ENCODE data around the gene OR8B8. TPM values are rescaled to one million over a fixed set of nuclear protein-coding genes. Genes with fewer than 3 reads are reported as not detected.

OR8B8 gene
- total RNA-seq, 5 donors from 2014 or later (not counting 1 experiment from before 2014, with no cell fraction given) = not detected

DNA sequence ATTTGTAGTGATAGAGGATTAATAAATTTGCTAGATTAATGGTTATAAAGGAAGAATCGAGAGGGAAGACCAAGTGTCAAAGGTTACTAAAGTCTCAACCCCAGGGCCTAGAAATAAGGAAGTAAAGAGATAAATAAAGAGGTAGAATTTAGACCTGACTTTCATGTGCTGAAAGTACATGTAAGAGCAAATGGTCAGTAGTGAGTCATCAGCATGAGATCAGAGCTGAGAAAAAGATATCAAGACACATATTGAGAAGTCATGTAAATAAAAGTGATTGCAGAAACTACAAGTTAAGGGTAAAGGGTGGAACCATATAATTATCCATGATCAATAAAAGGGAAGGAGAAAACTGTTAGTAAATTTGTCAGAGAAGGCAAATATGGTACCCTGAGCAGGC, 1.4 kb upstream of the OR8B8 start:
- no peak overlapping the region for H3K27ac Mint-ChIP-seq
- Histone ChIP-seq H3K36me3 (ENCODE audit: control insufficient read depth in 2 of 2, extremely low read depth in 1 of 2, insufficient read depth in 1 of 2, low read length in 1 of 2) (no peaks in the 10 kb centered on the region), H3K27me3 (replicated peaks in 1 of 2; ENCODE audit: control insufficient read depth in 2 of 2, extremely low read depth in 1 of 2, insufficient read depth in 2 of 2, low read length in 1 of 2) (no peaks in the 10 kb centered on the region), H3K9me3 (no peaks in the 10 kb centered on the region), H3K27ac (ENCODE audit: low read length) (no peak overlapping the region), H3K4me1 (ENCODE audit: control insufficient read depth in 1 of 2, extremely low read depth in 1 of 2, insufficient read depth in 2 of 2, low read length in 2 of 2) (no peaks in the 10 kb centered on the region), H3K4me3 (ENCODE audit: control insufficient read depth in 1 of 2, extremely low read depth in 1 of 2, low read length in 1 of 2) (no peak overlapping the region)
- WGBS (ENCODE audit: insufficient coverage) = 63% methylated on average over 1 of the region's 1 CpG
- no peak for ATAC-seq (replicated peaks in 1 of 4)
- no peak overlapping the region for H3K4me3 Mint-ChIP-seq
- peaks cover 4 to 18% (median 5%) of the 10 kb centered on the region in 3 donors for H3K9me3 Mint-ChIP-seq
- no peaks in the 10 kb centered on the region for H3K4me1 Mint-ChIP-seq
- DNase-seq = no peak
- POLR2A ChIA-PET = no interaction called here
- H3K36me3 Mint-ChIP-seq = no peaks in the 10 kb centered on the region
- CTCF ChIA-PET = no interaction called here
- H3K27me3 Mint-ChIP-seq = peaks cover 2 to 15% of the 10 kb centered on the region in 2 donors

DNA sequence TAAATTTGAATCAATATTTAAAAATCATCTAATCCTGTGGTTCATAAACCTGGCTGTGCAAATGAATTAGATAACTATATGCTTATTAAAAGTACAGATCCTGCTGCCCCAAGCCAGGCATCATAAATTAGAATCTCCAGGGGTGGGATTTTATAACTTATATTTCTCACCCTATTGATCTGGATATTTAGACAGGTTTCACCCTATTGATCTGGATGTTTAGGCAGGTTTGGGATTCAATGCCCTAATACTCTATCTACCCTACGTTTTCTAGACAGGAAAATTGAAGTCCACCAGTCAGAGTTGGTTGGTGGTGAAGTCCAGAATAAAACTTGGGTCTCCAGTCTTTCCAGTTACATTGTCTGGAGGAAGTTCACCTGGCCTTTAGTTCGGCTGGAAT, 2.6 kb downstream of the OR8B8 start:
- Mint-ChIP-seq H3K4me3 (no peak overlapping the region), H3K27me3 (peaks cover 5 to 31% of the 10 kb centered on the region in 2 donors), H3K36me3 (no peaks in the 10 kb centered on the region), H3K4me1 (no peaks in the 10 kb centered on the region), H3K27ac (no peak overlapping the region), H3K9me3 (peaks cover 0 to 15% (median 0%) of the 10 kb centered on the region in 3 donors)
- Histone ChIP-seq H3K27ac (ENCODE audit: low read length) (no peak overlapping the region), H3K4me1 (ENCODE audit: control insufficient read depth in 1 of 2, extremely low read depth in 1 of 2, insufficient read depth in 2 of 2, low read length in 2 of 2) (no peaks in the 10 kb centered on the region), H3K4me3 (ENCODE audit: control insufficient read depth in 1 of 2, extremely low read depth in 1 of 2, low read length in 1 of 2) (no peak overlapping the region), H3K27me3 (replicated peaks in 1 of 2; ENCODE audit: control insufficient read depth in 2 of 2, extremely low read depth in 1 of 2, insufficient read depth in 2 of 2, low read length in 1 of 2) (peaks cover 0 to 4% of the 10 kb centered on the region in 2 experiments), H3K36me3 (ENCODE audit: control insufficient read depth in 2 of 2, extremely low read depth in 1 of 2, insufficient read depth in 1 of 2, low read length in 1 of 2) (no peaks in the 10 kb centered on the region), H3K9me3 (no peaks in the 10 kb centered on the region)
- WGBS (ENCODE audit: insufficient coverage) = 54% methylated on average over 1 of the region's 2 CpGs
- ChIA-PET POLR2A (no interaction called here), CTCF (no interaction called here)
- no peak for DNase-seq
- no peak for ATAC-seq (replicated peaks in 1 of 4)

GRCh38 chr11:124442442-124442841, 3.1 kb downstream of the OR8B8 start:
- CTCF ChIA-PET = no interaction called here

DNA sequence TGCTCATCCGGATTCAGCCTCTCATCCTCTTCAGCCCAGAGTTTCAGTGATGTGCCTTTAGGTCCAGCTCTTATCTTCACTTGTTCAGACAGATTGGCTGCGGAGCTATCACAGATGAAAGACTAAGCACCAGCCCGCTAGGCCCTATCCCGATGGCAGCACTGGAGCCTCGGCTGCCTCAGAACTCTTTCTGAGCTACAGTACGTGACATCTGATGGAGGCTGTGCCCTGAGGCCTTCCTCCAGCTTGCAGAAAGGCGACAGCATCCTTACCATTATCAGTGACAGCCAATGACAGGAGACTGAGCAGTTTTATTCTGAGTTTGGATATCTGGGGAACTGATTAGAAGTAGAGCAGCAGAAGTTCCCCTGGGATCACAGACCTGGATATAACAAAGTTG, 4.0 kb downstream of the OR8B8 start:
- Histone ChIP-seq H3K27ac (ENCODE audit: low read length) (no peak overlapping the region), H3K4me3 (ENCODE audit: control insufficient read depth in 1 of 2, extremely low read depth in 1 of 2, low read length in 1 of 2) (no peak overlapping the region), H3K4me1 (ENCODE audit: control insufficient read depth in 1 of 2, extremely low read depth in 1 of 2, insufficient read depth in 2 of 2, low read length in 2 of 2) (no peaks in the 10 kb centered on the region), H3K27me3 (replicated peaks in 1 of 2; ENCODE audit: control insufficient read depth in 2 of 2, extremely low read depth in 1 of 2, insufficient read depth in 2 of 2, low read length in 1 of 2) (peaks cover 0 to 6% of the 10 kb centered on the region in 2 experiments), H3K36me3 (ENCODE audit: control insufficient read depth in 2 of 2, extremely low read depth in 1 of 2, insufficient read depth in 1 of 2, low read length in 1 of 2) (no peaks in the 10 kb centered on the region), H3K9me3 (no peaks in the 10 kb centered on the region)
- CTCF ChIA-PET = no interaction called here
- 93% methylated on average over 6 of the region's 7 CpGs for WGBS (ENCODE audit: insufficient coverage)
- POLR2A ChIA-PET = no interaction called here
- Mint-ChIP-seq H3K27me3 (peaks cover 5 to 26% of the 10 kb centered on the region in 2 donors), H3K4me3 (no peak overlapping the region), H3K4me1 (no peaks in the 10 kb centered on the region), H3K36me3 (no peaks in the 10 kb centered on the region), H3K27ac (no peak overlapping the region), H3K9me3 (peaks cover 0 to 15% (median 0%) of the 10 kb centered on the region in 3 donors)
- DNase-seq = no peak
- no peak for ATAC-seq (replicated peaks in 1 of 4)

More at GRCh38 chr11:124442442-124442841, 3.1 kb downstream of the OR8B8 start:
- Mint-ChIP-seq H3K27me3 (peaks cover 5 to 31% of the 10 kb centered on the region in 2 donors), H3K4me1 (no peaks in the 10 kb centered on the region), H3K4me3 (no peak overlapping the region), H3K27ac (no peak overlapping the region), H3K9me3 (peaks cover 0 to 15% (median 0%) of the 10 kb centered on the region in 3 donors), H3K36me3 (no peaks in the 10 kb centered on the region)
- Histone ChIP-seq H3K9me3 (no peaks in the 10 kb centered on the region), H3K27ac (ENCODE audit: low read length) (no peak overlapping the region), H3K4me3 (ENCODE audit: control insufficient read depth in 1 of 2, extremely low read depth in 1 of 2, low read length in 1 of 2) (no peak overlapping the region), H3K36me3 (ENCODE audit: control insufficient read depth in 2 of 2, extremely low read depth in 1 of 2, insufficient read depth in 1 of 2, low read length in 1 of 2) (no peaks in the 10 kb centered on the region), H3K4me1 (ENCODE audit: control insufficient read depth in 1 of 2, extremely low read depth in 1 of 2, insufficient read depth in 2 of 2, low read length in 2 of 2) (no peaks in the 10 kb centered on the region), H3K27me3 (replicated peaks in 1 of 2; ENCODE audit: control insufficient read depth in 2 of 2, extremely low read depth in 1 of 2, insufficient read depth in 2 of 2, low read length in 1 of 2) (peaks cover 0 to 4% of the 10 kb centered on the region in 2 experiments)
- DNase-seq = no peak
- no peak for ATAC-seq (replicated peaks in 1 of 4)
- POLR2A ChIA-PET = no interaction called here
- WGBS (ENCODE audit: insufficient coverage) = 60% methylated on average over 5 of the region's 6 CpGs

- peaks cover 0 to 15% (median 0%) of the 10 kb centered on the region in 3 donors for H3K9me3 Mint-ChIP-seq
- no peak for ATAC-seq (replicated peaks in 1 of 4)
- no peak overlapping the region for H3K4me3 Mint-ChIP-seq
- H3K27ac ChIP-seq (ENCODE audit: low read length) = no peak overlapping the region
- POLR2A ChIA-PET = no interaction called here
- H3K27me3 Mint-ChIP-seq = peaks cover 5 to 26% of the 10 kb centered on the region in 2 donors
- no peak for DNase-seq
- no peaks in the 10 kb centered on the region for H3K9me3 ChIP-seq
- no peaks in the 10 kb centered on the region for H3K4me1 ChIP-seq (ENCODE audit: control insufficient read depth in 1 of 2, extremely low read depth in 1 of 2, insufficient read depth in 2 of 2, low read length in 2 of 2)
- 64% methylated on average over 4 of the region's 5 CpGs for WGBS (ENCODE audit: insufficient coverage)
- H3K36me3 ChIP-seq (ENCODE audit: control insufficient read depth in 2 of 2, extremely low read depth in 1 of 2, insufficient read depth in 1 of 2, low read length in 1 of 2) = no peaks in the 10 kb centered on the region
- H3K27ac Mint-ChIP-seq = no peak overlapping the region
- CTCF ChIA-PET = interaction anchor here (0.5 to 0.6 kb wide), 2 partner anchors 16 to 353 kb away, joined by 3 read pairs; partner anchors contain the start of gene OR8B4 (in 1 of the 2)
- H3K4me3 ChIP-seq (ENCODE audit: control insufficient read depth in 1 of 2, extremely low read depth in 1 of 2, low read length in 1 of 2) = no peak overlapping the region
- H3K27me3 ChIP-seq (replicated peaks in 1 of 2; ENCODE audit: control insufficient read depth in 2 of 2, extremely low read depth in 1 of 2, insufficient read depth in 2 of 2, low read length in 1 of 2) = peaks cover 0 to 6% of the 10 kb centered on the region in 2 experiments
- H3K36me3 Mint-ChIP-seq = no peaks in the 10 kb centered on the region
- no peaks in the 10 kb centered on the region for H3K4me1 Mint-ChIP-seq
Measured at GRCh38 chr11:124441081-124441480, 4.4 kb downstream of the OR8B8 start.

DNA sequence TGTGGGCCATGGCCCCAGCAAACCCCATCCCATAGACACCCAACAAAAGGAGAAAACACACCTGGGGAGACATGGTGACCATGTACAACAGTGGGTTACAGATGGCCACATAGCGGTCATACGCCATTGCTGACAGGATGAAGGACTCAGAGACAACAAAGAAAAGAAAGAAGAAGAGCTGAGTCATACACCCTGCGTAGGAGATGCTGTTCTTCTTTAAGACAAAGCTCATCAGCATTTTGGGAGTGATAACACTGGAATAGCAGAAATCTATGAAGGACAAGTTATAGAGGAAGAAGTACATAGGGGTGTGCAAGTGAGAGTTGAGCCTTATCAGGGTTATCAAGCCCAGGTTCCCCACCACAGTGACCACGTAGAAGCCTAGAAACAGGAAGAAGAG, 4.9 kb downstream of the OR8B8 start:
- Mint-ChIP-seq H3K9me3 (peaks cover 0 to 15% (median 0%) of the 10 kb centered on the region in 3 donors), H3K36me3 (no peaks in the 10 kb centered on the region), H3K4me3 (no peak overlapping the region), H3K27ac (no peak overlapping the region), H3K27me3 (peaks cover 7 to 26% of the 10 kb centered on the region in 2 donors), H3K4me1 (no peaks in the 10 kb centered on the region)
- 81% methylated on average over 3 of the region's 4 CpGs for WGBS (ENCODE audit: insufficient coverage)
- no peaks in the 10 kb centered on the region for H3K4me1 ChIP-seq (ENCODE audit: control insufficient read depth in 1 of 2, extremely low read depth in 1 of 2, insufficient read depth in 2 of 2, low read length in 2 of 2)
- ATAC-seq (replicated peaks in 1 of 4) = no peak
- no peaks in the 10 kb centered on the region for H3K9me3 ChIP-seq
- ChIA-PET CTCF (interaction anchor here (0.5 to 0.6 kb wide), 2 partner anchors 16 to 353 kb away, joined by 3 read pairs; partner anchors contain the start of gene OR8B4 (in 1 of the 2)), POLR2A (no interaction called here)
- no peak overlapping the region for H3K27ac ChIP-seq (ENCODE audit: low read length)
- DNase-seq = no peak
- H3K36me3 ChIP-seq (ENCODE audit: control insufficient read depth in 2 of 2, extremely low read depth in 1 of 2, insufficient read depth in 1 of 2, low read length in 1 of 2) = no peaks in the 10 kb centered on the region
- H3K4me3 ChIP-seq (ENCODE audit: control insufficient read depth in 1 of 2, extremely low read depth in 1 of 2, low read length in 1 of 2) = no peak overlapping the region
- H3K27me3 ChIP-seq (replicated peaks in 1 of 2; ENCODE audit: control insufficient read depth in 2 of 2, extremely low read depth in 1 of 2, insufficient read depth in 2 of 2, low read length in 1 of 2) = peaks cover 0 to 6% of the 10 kb centered on the region in 2 experiments

GRCh38 chr11:124434699-124435098, 10.8 kb downstream of the OR8B8 start:
- CTCF ChIA-PET = no interaction called here
- WGBS (ENCODE audit: insufficient coverage) = 100% methylated on average over 1 of the region's 2 CpGs
- no peaks in the 10 kb centered on the region for H3K36me3 Mint-ChIP-seq
- POLR2A ChIA-PET = no interaction called here
- no peak overlapping the region for H3K27ac Mint-ChIP-seq
- H3K4me3 Mint-ChIP-seq = no peak overlapping the region
- peaks cover 3 to 19% of the 10 kb centered on the region in 2 donors for H3K27me3 Mint-ChIP-seq
- Histone ChIP-seq H3K27ac (ENCODE audit: low read length) (no peak overlapping the region), H3K9me3 (no peaks in the 10 kb centered on the region), H3K4me3 (ENCODE audit: control insufficient read depth in 1 of 2, extremely low read depth in 1 of 2, low read length in 1 of 2) (no peak overlapping the region), H3K27me3 (replicated peaks in 1 of 2; ENCODE audit: control insufficient read depth in 2 of 2, extremely low read depth in 1 of 2, insufficient read depth in 2 of 2, low read length in 1 of 2) (peaks cover 0 to 2% of the 10 kb centered on the region in 2 experiments), H3K36me3 (ENCODE audit: control insufficient read depth in 2 of 2, extremely low read depth in 1 of 2, insufficient read depth in 1 of 2, low read length in 1 of 2) (no peaks in the 10 kb centered on the region), H3K4me1 (ENCODE audit: control insufficient read depth in 1 of 2, extremely low read depth in 1 of 2, insufficient read depth in 2 of 2, low read length in 2 of 2) (no peaks in the 10 kb centered on the region)
- no peak for ATAC-seq (replicated peaks in 1 of 4)
- no peak for DNase-seq
- no peaks in the 10 kb centered on the region for H3K4me1 Mint-ChIP-seq
- H3K9me3 Mint-ChIP-seq = peaks cover 1 to 6% (median 2%) of the 10 kb centered on the region in 3 donors
